Adrenal gland (tissue), 12 donors: ENCODE data around the gene DUSP14. TPM values are rescaled to one million over a fixed set of nuclear protein-coding genes. Genes with fewer than 3 reads are reported as not detected.

ENCODE experiments used
- DNase-seq, 7 donors: peaks; one replicate each; pipeline ENCODE4 v3.0.0-alpha.2; 2019 to 2020
- H3K27ac ChIP-seq, 5 donors: fragments of 200-600 bp; sonication (generic) in 4 of 5; 1 replicate in 3 of 5; 2 replicates in 2 of 5; pipeline versions ENCODE4 v1.5.1 to v1.8.0; 2016 to 2020; ENCODE audit warnings: mild to moderate bottlenecking in 1 of 5
- H3K27me3 ChIP-seq: fragments of 200-600 bp; 2 replicates; pipeline ENCODE4 v1.8.0; 2021
- H3K36me3 ChIP-seq, 2 donors: fragments of 200-600 bp; replicated peaks in 1 of 2; 1 replicate in 1 of 2; 2 replicates in 1 of 2; pipeline versions ENCODE4 v1.5.1 to v1.8.0; 2018 to 2022
- H3K4me1 ChIP-seq, 2 donors: fragments of 200-600 bp; replicated peaks in 1 of 2; 1 replicate in 1 of 2; 2 replicates in 1 of 2; pipeline versions ENCODE4 v1.5.1 to v1.8.0; 2018 to 2021
- H3K4me3 ChIP-seq, 4 donors: fragments of 200-600 bp; sonication (generic) in 3 of 4; one replicate each; pipeline ENCODE4 v1.5.1; 2016 to 2018
- H3K9me3 ChIP-seq, 3 donors: fragments of 200-600 bp; sonication (generic) in 1 of 3; replicated peaks in 1 of 3; 1 replicate in 2 of 3; 2 replicates in 1 of 3; pipeline versions ENCODE4 v1.5.1 to v1.8.0; 2016 to 2021
- POLR2A ChIP-seq, 2 donors: fragments of 450-650 bp; IDR thresholded peaks; one replicate each; pipeline ENCODE4 v1.6.1; 2017; ENCODE audit warnings: antibody characterized with exemption in 2 of 2, mild to moderate bottlenecking in 2 of 2, moderate library complexity in 1 of 2
- WGBS, 4 donors: extraction: QIAGEN DNeasy Blood & Tissue Kit in 2 of 4; methylation state at CpG; one replicate each; pipeline versions ENCODE4 v1.1.5 to v1.1.7; 2013 to 2017; 5-methylcytosine and 5-hydroxymethylcytosine counted together
- intact Hi-C, 2 donors: fragments of 100-400 bp; cut with DNase I; formaldehyde crosslinking; loops; one replicate each; pipeline versions ENCODE4 v1.14.1 to v1.15.0; 2022 to 2023
- polyA plus RNA-seq, 3 donors: library from polyadenylated mRNA; stranded (reverse); fragments of 200-250 nt in 2 of 3; fragments of 350-450 nt in 1 of 3; fragmentation: Illumina TruSeq in 1 of 3; extraction: RNeasy Lipid Tissue Mini Kit (QIAGEN cat#74804) in 1 of 3; gene quantifications; one replicate each; pipeline ENCODE4 v1.2.3, GENCODE V29; 2013 to 2014
- total RNA-seq, 9 donors: library from RNA; depleted of rRNA in 4 of 9; stranded (reverse); fragments of >200 nt in 4 of 9; fragments of 120-200 nt in 1 of 9; fragmentation: NEBNext Ultra II Directional in 1 of 9; extraction: Animal tissue kit (Norgen Biotek cat#: 25700) in 1 of 9; gene quantifications; one replicate each; pipeline versions ENCODE4 v1.1.0 to v1.2.4, GENCODE V29; 2013 to 2023
- TF ChIP-seq, protein P1 (sequence below), 6 experiments: fragments of 450-650 bp in 4 of 6; fragments of 200-600 bp in 2 of 6; sonication (generic) in 1 of 6; IDR thresholded peaks; 1 replicate in 5 of 6; 2 replicates in 1 of 6; pipeline versions ENCODE4 v1.5.1 to v1.8.0; 2016 to 2021; ENCODE audit warnings: antibody characterized with exemption in 6 of 6, mild to moderate bottlenecking in 2 of 6, moderate library complexity in 1 of 6
- donor health status: healthy with polysubstance abuse.
- donor health status: Bipolar disorder and iron deficiency.
- donor health status: DM: yes; HTN: yes; CAD: no.
- donor health status: DM: no; HTN: no; CAD: no.
- donor health status: DM: no; HTN: no; CAD: no.
- donor health status: DM: yes; HTN: yes; CAD: no.

DUSP14 gene
- total and polyA plus RNA-seq, 12 donors: 7.2 to 66.2 (median 22.4) TPM

- 99 to 100% (median 100%) methylated on average over 1 to 2 of the region's 2 CpGs for WGBS, 4 donors
- Histone ChIP-seq H3K27ac (no peak overlapping the region), H3K36me3 (peaks cover 0 to 56% of the 10 kb centered on the region in 2 donors), H3K4me3 (no peak overlapping the region), H3K27me3 (no peaks in the 10 kb centered on the region), H3K4me1 (no peaks in the 10 kb centered on the region), H3K9me3 (no peaks in the 10 kb centered on the region)
- TF ChIP-seq, protein P1, sequence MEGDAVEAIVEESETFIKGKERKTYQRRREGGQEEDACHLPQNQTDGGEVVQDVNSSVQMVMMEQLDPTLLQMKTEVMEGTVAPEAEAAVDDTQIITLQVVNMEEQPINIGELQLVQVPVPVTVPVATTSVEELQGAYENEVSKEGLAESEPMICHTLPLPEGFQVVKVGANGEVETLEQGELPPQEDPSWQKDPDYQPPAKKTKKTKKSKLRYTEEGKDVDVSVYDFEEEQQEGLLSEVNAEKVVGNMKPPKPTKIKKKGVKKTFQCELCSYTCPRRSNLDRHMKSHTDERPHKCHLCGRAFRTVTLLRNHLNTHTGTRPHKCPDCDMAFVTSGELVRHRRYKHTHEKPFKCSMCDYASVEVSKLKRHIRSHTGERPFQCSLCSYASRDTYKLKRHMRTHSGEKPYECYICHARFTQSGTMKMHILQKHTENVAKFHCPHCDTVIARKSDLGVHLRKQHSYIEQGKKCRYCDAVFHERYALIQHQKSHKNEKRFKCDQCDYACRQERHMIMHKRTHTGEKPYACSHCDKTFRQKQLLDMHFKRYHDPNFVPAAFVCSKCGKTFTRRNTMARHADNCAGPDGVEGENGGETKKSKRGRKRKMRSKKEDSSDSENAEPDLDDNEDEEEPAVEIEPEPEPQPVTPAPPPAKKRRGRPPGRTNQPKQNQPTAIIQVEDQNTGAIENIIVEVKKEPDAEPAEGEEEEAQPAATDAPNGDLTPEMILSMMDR (IDR thresholded peaks at IDR 0.05): no peak
- no peak for TF ChIP-seq POLR2A (IDR thresholded peaks at IDR 0.05)
- no peak for DNase-seq
- intact Hi-C loops: no loop called here
These were observed 67.8 kb downstream of the DUSP14 start for GRCh38 chr17:37557482-37557881.

DNA sequence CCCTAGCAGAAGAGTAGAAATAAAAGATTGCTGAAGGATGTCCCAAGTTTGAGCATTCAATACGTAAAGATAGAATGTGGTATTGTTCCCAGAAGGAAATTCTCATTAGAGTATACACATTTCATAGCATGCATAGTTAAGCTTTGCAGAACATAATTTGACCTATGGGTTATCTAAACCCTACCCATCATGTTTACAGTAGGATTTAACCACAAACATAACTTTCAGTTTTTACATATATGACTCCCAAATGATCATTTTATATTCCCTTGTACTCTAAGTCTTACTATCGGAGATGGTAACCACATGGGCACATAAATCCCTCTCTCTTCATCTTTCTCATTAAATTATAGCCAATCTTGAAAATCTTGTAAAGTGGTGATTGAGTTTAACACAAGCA, 68.6 kb downstream of the DUSP14 start:
- WGBS, 4 donors: 89 to 91% (median 90%) methylated on average over 2 of the region's 2 CpGs
- Histone ChIP-seq H3K9me3 (no peaks in the 10 kb centered on the region), H3K27me3 (no peaks in the 10 kb centered on the region), H3K36me3 (peaks cover 0 to 53% of the 10 kb centered on the region in 2 donors), H3K4me3 (no peak overlapping the region), H3K4me1 (no peaks in the 10 kb centered on the region), H3K27ac (no peak overlapping the region)
- intact Hi-C loops: no loop called here
- TF ChIP-seq, protein P1 (IDR thresholded peaks at IDR 0.05): no peak
- TF ChIP-seq POLR2A (IDR thresholded peaks at IDR 0.05): no peak
- no peak for DNase-seq

DNA sequence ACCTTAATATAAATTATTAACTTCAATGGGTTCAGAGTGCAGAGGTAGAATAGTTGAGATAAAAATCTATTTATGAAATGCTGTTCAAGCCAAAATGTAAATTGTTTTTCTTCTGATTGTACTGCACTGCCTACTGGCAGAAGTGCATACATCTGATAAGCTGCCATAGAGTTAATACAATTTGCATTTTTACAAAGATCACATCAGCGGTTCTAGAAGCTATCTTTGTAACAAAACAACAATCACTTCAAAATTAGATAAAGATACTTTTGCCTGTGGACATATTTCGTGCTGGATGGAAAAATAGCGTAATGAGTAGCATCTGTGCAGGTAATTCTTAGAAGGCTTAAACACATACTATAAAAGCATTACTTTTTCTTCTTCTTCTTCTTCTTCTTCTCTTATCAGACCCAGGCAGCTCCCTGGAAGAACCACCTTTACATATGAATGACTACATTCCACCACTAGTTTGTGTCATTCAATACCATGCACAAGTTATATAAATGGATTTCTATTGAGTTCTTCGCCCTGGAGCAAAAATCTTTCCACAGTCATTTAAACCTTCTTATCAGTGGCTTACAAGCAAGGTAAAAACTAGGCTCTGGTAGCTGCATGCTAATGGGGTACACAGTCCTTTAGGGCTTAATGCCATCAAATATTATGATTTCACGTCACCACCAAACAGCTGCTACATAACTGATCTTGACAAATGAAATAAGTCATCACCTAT, 72.5 kb downstream of the DUSP14 start:
- Histone ChIP-seq H3K4me1 (no peaks in the 10 kb centered on the region), H3K9me3 (no peaks in the 10 kb centered on the region), H3K36me3 (peaks cover 0 to 70% of the 10 kb centered on the region in 2 donors), H3K4me3 (no peak overlapping the region), H3K27me3 (no peaks in the 10 kb centered on the region), H3K27ac (no peak overlapping the region)
- no peak for TF ChIP-seq POLR2A (IDR thresholded peaks at IDR 0.05)
- TF ChIP-seq, protein P1 (IDR thresholded peaks at IDR 0.05): no peak
- DNase-seq: no peak
- intact Hi-C loops: no loop called here
- WGBS, 4 donors: 90 to 95% (median 92%) methylated on average over 5 of the region's 5 CpGs

Other genes starting within 250 kb of the DUSP14 start
- gene C17orf78, start 113.9 kb upstream of the DUSP14 start, total RNA-seq: not detected
- not detected for gene C17orf78, start 113.9 kb upstream of the DUSP14 start, polyA plus RNA-seq
- 100 to 1,000 TPM in 3 of 9 donors, 10 to 100 TPM in 6; 44.4 to 112 (median 76.9) TPM for gene ACACA, start 83.1 kb upstream of the DUSP14 start, total RNA-seq
- gene ACACA, start 83.1 kb upstream of the DUSP14 start, polyA plus RNA-seq: 10 to 100 TPM; 18.2 to 64.1 (median 21.4) TPM
- gene TADA2A, start 83.0 kb upstream of the DUSP14 start, total RNA-seq: 10 to 100 TPM in 8 of 9 donors, 1 to 10 TPM in 1; 7.6 to 21.5 (median 15.7) TPM
- gene TADA2A, start 83.0 kb upstream of the DUSP14 start, polyA plus RNA-seq: 10 to 100 TPM in 2 of 3 donors, 1 to 10 TPM in 1; 8.8 to 18.8 (median 15.7) TPM
- gene SYNRG, start 119.5 kb downstream of the DUSP14 start, total RNA-seq: 10 to 100 TPM; 21.7 to 45.7 (median 30.7) TPM
- 10 to 100 TPM in 2 of 3 donors, 1 to 10 TPM in 1; 8.5 to 36.1 (median 10.7) TPM for gene SYNRG, start 119.5 kb downstream of the DUSP14 start, polyA plus RNA-seq
- gene DDX52, start 153.6 kb downstream of the DUSP14 start, total RNA-seq: 10 to 100 TPM in 8 of 9 donors, 1 to 10 TPM in 1; 8.4 to 34.1 (median 19.7) TPM
- gene DDX52, start 153.6 kb downstream of the DUSP14 start, polyA plus RNA-seq: 10 to 100 TPM in 2 of 3 donors, 1 to 10 TPM in 1; 7.2 to 24.8 (median 11.3) TPM